Activated CD8-positive, alpha-beta memory T cell treated with anti-CD3 and anti-CD28 coated beads for 24 hours (primary cell): Measurements from ENCODE around the gene IQCC.

ENCODE experiments used
- DNase-seq: peaks from one replicate; pipeline ENCODE4 v3.0.0-alpha.2; 2020

The IQCC gene

GRCh38 chr1:32195972-32196823, 9.3 kb upstream of the IQCC start:
- no peak for DNase-seq

- DNase-seq, result no peak
Observed at GRCh38 chr1:32197074-32197473, 8.4 kb upstream of the IQCC start.

- DNase-seq, result no peak
Observed at GRCh38 chr1:32197837-32198236, 7.6 kb upstream of the IQCC start.

GRCh38 chr1:32198237-32199042, 7.0 kb upstream of the IQCC start:
- no peak for DNase-seq

- DNase-seq, result no peak
Observed at GRCh38 chr1:32199043-32199716, 6.3 kb upstream of the IQCC start.

- no peak for DNase-seq
Observed at GRCh38 chr1:32199717-32200072, 5.8 kb upstream of the IQCC start.

- peak; percentile 85 for DNase-seq
Observed at GRCh38 chr1:32200226-32201010, 5.1 kb upstream of the IQCC start, which contains the start of gene CCDC28B. Gene CCDC28B (plus strand): TSS chr1:32200595. CDS start chr1:32201936, 1,341 bp downstream.

GRCh38 chr1:32201011-32201855, 4.2 kb upstream of the IQCC start:
- DNase-seq, result peak; percentile 90

GRCh38 chr1:32204943-32205361, 519 bp upstream of the IQCC start:
- DNase-seq, result no peak

- DNase-seq, result no peak
Observed at GRCh38 chr1:32208469-32208868, 3.0 kb downstream of the IQCC start.

- no peak for DNase-seq
Observed at GRCh38 chr1:32208891-32209328, 3.4 kb downstream of the IQCC start, which contains the start of gene DCDC2B. Gene DCDC2B (plus strand): TSS chr1:32209089. CDS start chr1:32209094, 5 bp downstream.

GRCh38 chr1:32215629-32216480, 10.4 kb downstream of the IQCC start:
- peak; percentile 80 for DNase-seq

- DNase-seq, result no peak
Observed at GRCh38 chr1:32216566-32216965, 11.1 kb downstream of the IQCC start.

GRCh38 chr1:32219022-32219421, 13.6 kb downstream of the IQCC start:
- no peak for DNase-seq

GRCh38 chr1:32220746-32221580, 15.5 kb downstream of the IQCC start:
- DNase-seq, result no peak

- no peak for DNase-seq
Observed at GRCh38 chr1:32221581-32221979, 16.1 kb downstream of the IQCC start.

- peak; percentile 93 for DNase-seq
Observed at GRCh38 chr1:32221980-32222755, 16.7 kb downstream of the IQCC start, which contains the start of the genes EIF3I and TMEM234. Gene EIF3I (plus strand): TSS chr1:32222407. CDS start chr1:32222442, 35 bp downstream. Gene TMEM234 (minus strand): TSS chr1:32222353. CDS start chr1:32222322, 31 bp downstream.

GRCh38 chr1:32223683-32224082, 18.2 kb downstream of the IQCC start:
- no peak for DNase-seq
